ENCODE measurements around the gene GTF3C4. TPM values are rescaled to one million over a fixed set of nuclear protein-coding genes. Genes with fewer than 3 reads are reported as not detected.

Gene GTF3C4
- total RNA-seq, 1 experiment from 2014 or later = 42.5 TPM

GRCh38 chr9:132673355-132673754, 3.1 kb downstream of the GTF3C4 start:
- H3K27me3 Mint-ChIP-seq (ENCODE audit: low read depth) = no peaks in the 10 kb centered on the region
- no peak overlapping the region for H2BK12ac ChIP-seq (ENCODE audit: insufficient read length, low read depth, low read length)
- no peak overlapping the region for H3K27ac Mint-ChIP-seq
- no peak overlapping the region for H4K91ac ChIP-seq (ENCODE audit: insufficient read length, low read depth, low read length)
- H2BK120ac ChIP-seq (ENCODE audit: low read depth, low read length, poor library complexity, severe bottlenecking) = no peak overlapping the region
- H3K23me2 ChIP-seq (ENCODE audit: insufficient read length, low read depth, low read length, poor library complexity, severe bottlenecking) = peaks cover 5% of the 10 kb centered on the region
- no peak overlapping the region for H3K27ac ChIP-seq (ENCODE audit: insufficient read length, low read depth, low read length)
- no peaks in the 10 kb centered on the region for H3K27me3 ChIP-seq (ENCODE audit: insufficient read depth, low read length)
- no peak overlapping the region for H3K4ac ChIP-seq (ENCODE audit: low read depth, low read length)
- no peak overlapping the region for H4K8ac ChIP-seq (replicated peaks; ENCODE audit: insufficient read length, low read depth, low read length)
- peaks cover 52% of the 10 kb centered on the region for H3K79me2 ChIP-seq (ENCODE audit: insufficient read depth, low read length)
- H3K18ac ChIP-seq (ENCODE audit: insufficient read length, low read depth, low read length) = no peak overlapping the region
- H3K4me1 ChIP-seq (ENCODE audit: insufficient read depth, low read length) = no peaks in the 10 kb centered on the region; the same call in 1 of the 2 replicates
- peak overlapping the region in 1 of 2 experiments; percentile 19; a peak in 1 of 5 replicates for H3K4me3 Mint-ChIP-seq
- H3T11ph ChIP-seq (ENCODE audit: low read length) = no peak overlapping the region
- TF ChIP-seq CTCF (conservative IDR thresholded peaks at IDR 0.05) = peak; percentile 44; the same call in 1 of the 3 replicates
- peak; percentile 38 for DNase-seq
- WGBS (ENCODE audit: extremely low coverage, insufficient read length, low lambda C conversion rate) = no CpG with 5 or more reads among the region's 6 CpGs
- H3K36me3 Mint-ChIP-seq (ENCODE audit: insufficient read depth in 1 of 3, low read depth in 3 of 3) = peaks cover 18 to 22% (median 22%) of the 10 kb centered on the region in 3 experiments
- no peaks in the 10 kb centered on the region for H3K9me3 ChIP-seq (ENCODE audit: control insufficient read depth, low read depth, low read length)
- no peak overlapping the region for H3K23ac ChIP-seq (ENCODE audit: insufficient read length, low read depth, low read length)
- H3K14ac ChIP-seq (ENCODE audit: insufficient read depth, low read length) = no peak overlapping the region
- H3K79me1 ChIP-seq (ENCODE audit: insufficient read depth, low read depth, low read length, poor library complexity, severe bottlenecking) = no peaks in the 10 kb centered on the region
- no peak overlapping the region for H2BK15ac ChIP-seq (ENCODE audit: low read depth, low read length)
- no peak overlapping the region for H4K5ac ChIP-seq (ENCODE audit: insufficient read length, low read depth, low read length)
- no peak overlapping the region for H2AFZ ChIP-seq (ENCODE audit: low read length)
- H3K4me2 ChIP-seq (ENCODE audit: insufficient read depth, insufficient read length, low read length) = no peak overlapping the region
- H3K56ac ChIP-seq (ENCODE audit: insufficient read length, low read depth, low read length) = no peak overlapping the region
- no peak overlapping the region for H3K9ac ChIP-seq (ENCODE audit: extremely low read depth, insufficient read length, low read length)
- no peaks in the 10 kb centered on the region for H3K9me3 Mint-ChIP-seq
- no peaks in the 10 kb centered on the region for H4K20me1 ChIP-seq (ENCODE audit: control insufficient read depth, insufficient read depth, insufficient read length)
- H3K4me1 Mint-ChIP-seq = peaks cover 25 to 26% of the 10 kb centered on the region in 2 experiments
- no peak overlapping the region for H2AK5ac ChIP-seq (ENCODE audit: insufficient read length, low read length)
- no peak overlapping the region for H2BK20ac ChIP-seq (ENCODE audit: low read depth, low read length, poor library complexity, severe bottlenecking)
- no peak overlapping the region for H2BK5ac ChIP-seq (ENCODE audit: insufficient read length, low read length)

Measured in H9 (cell line).